K562 (cell line): ENCODE measurements around the gene TOR1A. TPM values are rescaled to one million over a fixed set of nuclear protein-coding genes. Genes with fewer than 3 reads are reported as not detected.

Experiments used
- FOXK2 ChIP-seq, 2 experiments: fragments of 450-650 bp; IDR thresholded peaks in 1 of 2; conservative IDR thresholded peaks in 1 of 2; 2 replicates each; pipeline ENCODE4 v1.6.1; 2016; ENCODE audit warnings: low read depth in 2 of 2, mild to moderate bottlenecking in 1 of 2
- HMG20B ChIP-seq: fragments of 250-450 bp; sonication (Bioruptor Pico); IDR thresholded peaks from 2 replicates; pipeline ENCODE4 v1.5.0; 2021; ENCODE audit warnings: mild to moderate bottlenecking
- MEF2A ChIP-seq: IDR thresholded peaks from 2 replicates; pipeline ENCODE4 v1.6.1; 2011; ENCODE audit warnings: low read depth, mild to moderate bottlenecking, low read length, moderate library complexity; ENCODE audit not compliant: control insufficient read depth
- MYNN ChIP-seq, 2 experiments: sonication (generic); formaldehyde crosslinking in 1 of 2; IDR thresholded peaks; 2 replicates each; pipeline versions ENCODE4 v1.5.0 to v1.6.1; 2016 to 2020; ENCODE audit warnings: antibody characterized with exemption in 1 of 2, missing genetic modification reagents in 1 of 2
- NFE2 ChIP-seq: IDR thresholded peaks from 2 replicates; pipeline ENCODE4 v1.6.1; 2014; ENCODE audit warnings: antibody characterized with exemption, low read depth
- RBBP5 ChIP-seq: fragments of 200-600 bp; sonication (generic); IDR thresholded peaks from 2 replicates; pipeline ENCODE4 v1.6.1; 2012; ENCODE audit warnings: borderline replicate concordance, mild to moderate bottlenecking, low read length, control low read depth, inconsistent platforms; ENCODE audit not compliant: insufficient read depth, poor library complexity, severe bottlenecking
- SMAD4 ChIP-seq: fragments of 250-450 bp; sonication (Bioruptor Pico); conservative IDR thresholded peaks from 2 replicates; pipeline ENCODE4 v1.8.0; 2021; ENCODE audit warnings: inconsistent platforms, mild to moderate bottlenecking, moderate library complexity
- STAG1 ChIP-seq: sonication (generic); formaldehyde crosslinking; IDR thresholded peaks from 2 replicates; pipeline ENCODE4 v1.5.0; 2020; ENCODE audit warnings: missing genetic modification reagents, borderline replicate concordance
- ZBTB7A ChIP-seq: IDR thresholded peaks from 2 replicates; pipeline ENCODE4 v1.6.1; 2011; ENCODE audit warnings: low read depth, mild to moderate bottlenecking, low read length, moderate library complexity, borderline replicate concordance; ENCODE audit not compliant: control insufficient read depth
- ZFP36 ChIP-seq: fragments of 150-350 bp; IDR thresholded peaks from 2 replicates; pipeline ENCODE4 v1.6.1; 2018; ENCODE audit warnings: low read length, low read depth; ENCODE audit not compliant: partially characterized antibody
- ZNF696 ChIP-seq: fragments of 250-450 bp; sonication (Bioruptor Pico); conservative IDR thresholded peaks from 2 replicates; pipeline ENCODE4 v1.4.0; 2020; ENCODE audit warnings: mild to moderate bottlenecking, moderate library complexity
- ZNF717 ChIP-seq: fragments of 250-450 bp; sonication (Bioruptor Pico); IDR thresholded peaks from 2 replicates; pipeline ENCODE4 v1.5.0; 2021
- ZNF785 ChIP-seq: fragments of 250-450 bp; sonication (Bioruptor Pico); IDR thresholded peaks from 2 replicates; pipeline ENCODE4 v1.4.0; 2020; ENCODE audit warnings: mild to moderate bottlenecking
- polyA plus RNA-seq, 8 experiments: library from polyadenylated mRNA; depleted of rRNA in 4 of 8; stranded (reverse) in 5 of 8; unstranded in 3 of 8; fragments of >200 nt; fragmentation: Nextera tagmentation in 2 of 8; fragmentation: Illumina TruSeq in 1 of 8; extraction: Ambion mirVana in 2 of 8; extraction: Trizol in 1 of 8; gene quantifications; 2 replicates each; pipeline versions ENCODE4 v1.2.1 to v1.2.3, GENCODE V29; 2011 to 2014; ENCODE audit warnings: inconsistent platforms in 1 of 8, missing spikeins in 1 of 8
- total RNA-seq, 7 experiments: library from RNA; depleted of rRNA in 6 of 7; stranded (reverse); fragments of >200 nt in 6 of 7; fragmentation: Illumina TruSeq in 2 of 7; extraction: Trizol in 2 of 7; gene quantifications; 2 replicates each; pipeline versions ENCODE4 v1.2.1 to v1.2.3, GENCODE V29; 2011 to 2021; ENCODE audit warnings: low replicate concordance in 1 of 7

TOR1A gene
- total and polyA plus RNA-seq, 9 of the 15 experiments (the other 6 are each of a cell fraction or from before 2014, with no cell fraction given): 4.5 to 85.8 (median 51.3) TPM

DNA sequence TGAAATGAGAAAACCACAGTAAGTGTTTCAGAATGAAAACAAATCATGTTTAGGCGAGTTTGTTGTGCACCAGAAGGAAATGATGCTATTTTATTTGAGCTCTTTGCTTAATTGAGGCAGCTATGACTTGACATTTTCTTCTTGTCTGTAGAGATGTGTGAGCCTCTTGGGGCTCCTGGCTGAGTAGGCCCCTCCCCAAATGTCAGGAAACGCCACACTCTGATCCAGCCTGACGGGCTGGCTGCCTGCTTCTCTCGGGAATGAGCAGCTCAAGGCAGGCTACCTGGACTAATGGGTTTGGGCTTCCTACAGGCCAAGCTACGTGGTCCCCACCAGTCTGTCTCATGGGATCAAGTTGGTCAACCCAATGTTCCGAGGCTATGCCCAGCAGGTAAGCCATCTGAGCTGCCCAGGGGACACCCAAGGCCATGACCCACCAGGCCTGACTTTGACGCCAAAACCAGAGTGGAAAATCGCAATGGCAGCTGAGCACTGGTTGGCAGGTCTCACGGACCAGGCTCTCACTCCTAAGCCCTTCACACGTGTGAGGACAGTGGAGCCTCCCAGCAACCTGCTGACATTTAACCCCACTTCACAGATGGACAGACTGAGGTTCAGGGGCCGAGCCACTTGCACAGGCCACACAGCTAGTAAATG is 41.2 kb upstream of the TOR1A start (continued):
- TF ChIP-seq HMG20B (CRISPR knock-in tag) (no peak), ZNF717 (CRISPR knock-in tag) (no peak), FOXK2 (conservative IDR thresholded peaks at IDR 0.05 in 1 of 2, IDR thresholded peaks at IDR 0.05 in 1 of 2; ENCODE audit: low read depth in 2 of 2) (no peak), NFE2 (peak; percentile 84), MEF2A (no peak), RBBP5 (peak; percentile 16), MYNN (IDR thresholded peaks at IDR 0.05) (no peak), MYNN (CRISPR knock-in tag; IDR thresholded peaks at IDR 0.05) (no peak), ZBTB7A (no peak), ZFP36 (no peak), STAG1 (no peak), ZNF785 (CRISPR knock-in tag) (no peak), SMAD4 (CRISPR knock-in tag) (0 out of 2 replicates have a peak, but pooled peaks have one; percentile 17), ZNF696 (CRISPR knock-in tag) (no peak)
